Lung microvascular endothelial cell (primary cell): Measurements from ENCODE around the gene TSC22D3. TPM values are rescaled to one million over a fixed set of nuclear protein-coding genes. Genes with fewer than 3 reads are reported as not detected.

Source experiments
- DNase-seq, 2 donors: peaks; one replicate each; pipeline versions ENCODE4 v3.0.0 to v3.0.0-alpha.2; 2010; ENCODE audit warnings: low read depth in 2 of 2
- total RNA-seq: library from RNA; depleted of rRNA; stranded (reverse); fragments of >200 nt; gene quantifications from 2 replicates; pipeline ENCODE4 v1.2.1, GENCODE V29; 2014

Gene TSC22D3
- total RNA-seq, 1 donor from 2014 or later: 32.5 TPM

- no peak for DNase-seq
These were observed 15.1 kb downstream of the TSC22D3 start for GRCh38 chrX:107760304-107761077.

GRCh38 chrX:107758231-107758766, 17.3 kb downstream of the TSC22D3 start:
- no peak for DNase-seq

GRCh38 chrX:107755721-107756120, 19.9 kb downstream of the TSC22D3 start:
- DNase-seq: no peak

GRCh38 chrX:107753187-107753586, 22.4 kb downstream of the TSC22D3 start:
- DNase-seq: peak in 1 of 2 donors; percentile 19

GRCh38 chrX:107752714-107753113, 22.9 kb downstream of the TSC22D3 start:
- DNase-seq: no peak

- DNase-seq: no peak
These were observed 23.5 kb downstream of the TSC22D3 start for GRCh38 chrX:107752043-107752442.

- DNase-seq: no peak
These were observed 24.6 kb downstream of the TSC22D3 start for GRCh38 chrX:107750861-107751445.

- no peak for DNase-seq
These were observed 25.3 kb downstream of the TSC22D3 start for GRCh38 chrX:107750263-107750662.

- no peak for DNase-seq
These were observed 27.1 kb downstream of the TSC22D3 start for GRCh38 chrX:107748506-107748905.

- DNase-seq: peak in 1 of 2 donors; percentile 26
These were observed 27.9 kb downstream of the TSC22D3 start for GRCh38 chrX:107747596-107748161.

- DNase-seq: no peak
These were observed 30.7 kb downstream of the TSC22D3 start for GRCh38 chrX:107744868-107745267.

GRCh38 chrX:107743995-107744394, 31.6 kb downstream of the TSC22D3 start:
- DNase-seq: no peak

GRCh38 chrX:107742700-107743191, 32.8 kb downstream of the TSC22D3 start:
- no peak for DNase-seq

GRCh38 chrX:107741404-107741790, 34.2 kb downstream of the TSC22D3 start:
- peak in 1 of 2 donors; percentile 14 for DNase-seq

GRCh38 chrX:107739541-107739940, 36.0 kb downstream of the TSC22D3 start:
- DNase-seq: no peak

- DNase-seq: no peak
These were observed 36.8 kb downstream of the TSC22D3 start for GRCh38 chrX:107738768-107739167.

GRCh38 chrX:107738272-107738671, 37.3 kb downstream of the TSC22D3 start:
- no peak for DNase-seq

- DNase-seq: peak; percentile 31 to 66
These were observed 38.6 kb downstream of the TSC22D3 start for GRCh38 chrX:107736781-107737531.

- DNase-seq: peak; percentile 24 to 81
These were observed 40.9 kb downstream of the TSC22D3 start for GRCh38 chrX:107734646-107735045.

- DNase-seq: no peak
These were observed 41.9 kb downstream of the TSC22D3 start for GRCh38 chrX:107733686-107734085.

- DNase-seq: peak; percentile 38 to 86
These were observed 43.6 kb downstream of the TSC22D3 start for GRCh38 chrX:107731831-107732502.
